Mucosa of descending colon (tissue), 3 donors: Measurements from ENCODE around the gene ELOB. TPM values are rescaled to one million over a fixed set of nuclear protein-coding genes. Genes with fewer than 3 reads are reported as not detected.

Experiments used
- ATAC-seq: fragments of 200-7000 bp; cut with Tn5 transposase; one replicate; pipeline ENCODE4 v1.9.1; 2020; ENCODE audit warnings: mild to moderate bottlenecking, moderate library complexity
- DNase-seq, 3 donors: peaks; one replicate each; pipeline ENCODE4 v3.0.0-alpha.2; 2020
- H3K36me3 ChIP-seq: fragments of 200-600 bp; one replicate; pipeline ENCODE4 v1.8.0; 2021; ENCODE audit warnings: low read depth, mild to moderate bottlenecking
- H3K4me1 ChIP-seq: fragments of 200-600 bp; one replicate; pipeline ENCODE4 v1.8.0; 2021; ENCODE audit warnings: low read depth, mild to moderate bottlenecking
- H3K4me3 ChIP-seq: fragments of 200-600 bp; one replicate; pipeline ENCODE4 v1.8.0; 2021; ENCODE audit warnings: mild to moderate bottlenecking
- H3K9me3 ChIP-seq: fragments of 200-600 bp; one replicate; pipeline ENCODE4 v1.8.0; 2021; ENCODE audit warnings: mild to moderate bottlenecking
- CTCF ChIP-seq: fragments of 200-600 bp; IDR thresholded peaks from one replicate; pipeline ENCODE4 v1.8.0; 2022; ENCODE audit warnings: antibody characterized with exemption, mild to moderate bottlenecking
- intact Hi-C, 2 donors: fragments of 100-400 bp; cut with DNase I in 1 of 2; cut with micrococcal nuclease in 1 of 2; formaldehyde crosslinking; loops; one replicate each; pipeline versions ENCODE4 v1.11.0 to v1.11.1; 2022; cut with DNase I, micrococcal nuclease
- total RNA-seq, 3 donors: library from RNA; stranded (reverse); fragmentation: NEBNext Ultra II Directional in 2 of 3; extraction: Animal tissue kit (Norgen Biotek cat#: 25700) in 2 of 3; gene quantifications; one replicate each; pipeline versions ENCODE4 v1.2.1 to v1.2.4, GENCODE V29; 2021 to 2023
- donor health status: DM: no; HTN: no; CAD: no; lungs with moderate emphysema.
- donor health status: DM: no; HTN: no; CAD: no.
- donor health status: DM: no; HTN: yes; CAD: no.

Gene ELOB
- total RNA-seq, 3 donors from 2014 or later = 231 to 296 (median 285) TPM

GRCh38 chr16:2822158-2822495, 45.0 kb upstream of the ELOB start:
- DNase-seq = peak in 1 of 3 donors; percentile 18
- intact Hi-C loops = no loop called here
- no peak for TF ChIP-seq CTCF

GRCh38 chr16:2821487-2822157, 44.5 kb upstream of the ELOB start:
- H3K9me3 ChIP-seq = no peaks in the 10 kb centered on the region
- no peak overlapping the region for H3K4me3 ChIP-seq
- ATAC-seq (no peak), DNase-seq (peak in 1 of 3 donors; percentile 11)
- no peaks in the 10 kb centered on the region for H3K4me1 ChIP-seq
- no peak for TF ChIP-seq CTCF
- H3K36me3 ChIP-seq = no peaks in the 10 kb centered on the region
- intact Hi-C loops = no loop called here

More at GRCh38 chr16:2822158-2822495, 45.0 kb upstream of the ELOB start:
- Histone ChIP-seq H3K4me1 (no peaks in the 10 kb centered on the region), H3K36me3 (no peaks in the 10 kb centered on the region), H3K9me3 (no peaks in the 10 kb centered on the region), H3K4me3 (no peak overlapping the region)
- no peak for ATAC-seq

- intact Hi-C loops = no loop called here
- Histone ChIP-seq H3K4me1 (no peaks in the 10 kb centered on the region), H3K36me3 (no peaks in the 10 kb centered on the region), H3K4me3 (no peak overlapping the region), H3K9me3 (no peaks in the 10 kb centered on the region)
- ATAC-seq (no peak), DNase-seq (peak in 1 of 3 donors; percentile 10)
- TF ChIP-seq CTCF = no peak
Measured at GRCh38 chr16:2820836-2821486, 43.9 kb upstream of the ELOB start.

GRCh38 chr16:2819939-2820835, 43.1 kb upstream of the ELOB start:
- intact Hi-C loops = no loop called here
- ATAC-seq = no peak
- no peak overlapping the region for H3K4me3 ChIP-seq

More at GRCh38 chr16:2819939-2820835, 43.1 kb upstream of the ELOB start:
- no peaks in the 10 kb centered on the region for H3K9me3 ChIP-seq
- TF ChIP-seq CTCF = no peak
- no peaks in the 10 kb centered on the region for H3K4me1 ChIP-seq
- peak in 1 of 3 donors; percentile 16 for DNase-seq
- no peaks in the 10 kb centered on the region for H3K36me3 ChIP-seq
